GM19023 (cell line): Measurements from ENCODE around the gene SPHK2.
A peak's percentile ranks its signal among the peaks of the same experiment; 100 is the strongest.
"Not testable (repeated sequence)": the region's sequence is repeated elsewhere in the genome, so short reads cannot be mapped to it uniquely, and the experiment has no call there.

ENCODE experiments used
- ATAC-seq: cut with Tn5 transposase; IDR thresholded peaks from one replicate; pipeline ENCODE4 v1.9.1; 2021; ENCODE audit warnings: mild to moderate bottlenecking, moderate library complexity; ENCODE audit not compliant: unreplicated experiment

SPHK2 gene

DNA sequence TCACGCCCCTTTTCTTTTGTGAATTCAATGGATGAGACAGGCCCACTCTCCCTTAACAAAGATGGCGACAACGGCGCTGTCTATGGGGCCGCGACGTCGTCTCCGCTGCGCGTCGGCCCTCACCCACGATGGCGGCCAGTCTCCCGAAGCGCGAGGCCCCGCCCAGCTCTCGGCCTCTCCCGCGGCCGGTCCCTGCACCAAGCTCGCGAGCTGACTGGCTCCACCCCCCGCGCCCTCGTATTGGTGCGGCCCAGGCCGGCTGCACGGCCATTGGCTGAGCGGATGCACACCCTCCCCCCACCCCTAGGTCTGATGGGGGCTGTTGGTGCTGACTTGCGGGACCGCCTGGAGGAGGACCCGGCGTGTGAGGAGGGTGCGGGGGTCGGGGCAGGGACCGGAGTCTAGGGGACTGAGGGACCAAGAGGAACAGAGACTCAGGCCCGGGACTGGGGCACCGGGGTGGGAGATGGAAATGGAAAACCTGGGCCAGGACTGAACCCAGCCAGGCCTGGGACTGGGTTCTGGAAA lies 4.8 kb downstream of the SPHK2 start:
- peak; percentile 69 for ATAC-seq

DNA sequence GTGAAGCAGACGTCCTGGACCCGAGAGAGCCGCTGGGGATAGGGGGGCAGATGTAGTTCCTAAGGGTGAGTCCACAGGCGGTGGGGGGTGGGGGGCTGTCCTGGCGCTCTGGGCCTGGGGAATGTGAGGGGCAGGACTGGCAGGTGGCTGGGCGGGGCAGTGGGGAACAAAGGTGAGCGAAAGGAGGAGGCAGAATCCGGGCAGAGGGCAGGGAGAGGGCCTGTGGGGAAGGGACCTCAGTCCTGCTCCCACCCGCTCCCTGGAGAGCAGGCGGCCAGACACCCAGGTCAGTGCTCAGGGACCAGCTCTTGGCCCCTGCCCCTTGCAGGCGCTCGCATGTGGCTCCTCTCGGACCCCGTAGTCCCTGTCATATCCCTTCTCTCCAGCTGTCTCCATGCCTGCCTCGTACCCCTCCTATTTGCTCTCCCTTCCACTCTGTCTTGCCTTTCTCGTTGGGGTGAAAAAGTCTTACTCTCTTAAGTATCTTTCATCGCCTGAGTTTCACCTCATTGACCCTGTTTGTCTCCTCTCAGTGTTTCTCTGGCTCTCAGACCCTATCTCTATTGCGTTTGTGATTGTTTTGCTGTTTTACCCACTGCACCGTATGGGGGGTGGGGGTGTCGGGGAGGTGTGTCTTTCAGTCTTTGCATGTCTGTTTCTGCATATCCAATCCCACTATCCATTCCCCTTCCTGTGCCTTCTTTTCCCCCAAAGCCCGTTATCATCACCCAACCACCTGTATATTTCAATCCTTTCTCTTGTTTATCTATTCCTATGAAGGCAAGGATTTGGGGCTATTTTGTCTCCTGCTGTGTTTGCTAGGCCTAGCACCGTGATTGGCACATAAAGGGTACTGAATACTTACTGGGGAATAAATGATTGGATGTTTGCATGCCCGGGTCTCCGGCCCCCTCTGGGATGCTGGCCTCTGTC lies 5.8 kb downstream of the SPHK2 start:
- ATAC-seq = no peak

DNA sequence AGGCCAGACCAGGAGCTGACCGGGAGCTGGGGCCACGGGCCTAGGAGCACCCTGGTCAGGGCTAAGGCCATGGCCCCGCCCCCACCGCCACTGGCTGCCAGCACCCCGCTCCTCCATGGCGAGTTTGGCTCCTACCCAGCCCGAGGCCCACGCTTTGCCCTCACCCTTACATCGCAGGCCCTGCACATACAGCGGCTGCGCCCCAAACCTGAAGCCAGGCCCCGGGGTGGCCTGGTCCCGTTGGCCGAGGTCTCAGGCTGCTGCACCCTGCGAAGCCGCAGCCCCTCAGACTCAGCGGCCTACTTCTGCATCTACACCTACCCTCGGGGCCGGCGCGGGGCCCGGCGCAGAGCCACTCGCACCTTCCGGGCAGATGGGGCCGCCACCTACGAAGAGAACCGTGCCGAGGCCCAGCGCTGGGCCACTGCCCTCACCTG lies 6.6 kb downstream of the SPHK2 start:
- no peak for ATAC-seq

DNA sequence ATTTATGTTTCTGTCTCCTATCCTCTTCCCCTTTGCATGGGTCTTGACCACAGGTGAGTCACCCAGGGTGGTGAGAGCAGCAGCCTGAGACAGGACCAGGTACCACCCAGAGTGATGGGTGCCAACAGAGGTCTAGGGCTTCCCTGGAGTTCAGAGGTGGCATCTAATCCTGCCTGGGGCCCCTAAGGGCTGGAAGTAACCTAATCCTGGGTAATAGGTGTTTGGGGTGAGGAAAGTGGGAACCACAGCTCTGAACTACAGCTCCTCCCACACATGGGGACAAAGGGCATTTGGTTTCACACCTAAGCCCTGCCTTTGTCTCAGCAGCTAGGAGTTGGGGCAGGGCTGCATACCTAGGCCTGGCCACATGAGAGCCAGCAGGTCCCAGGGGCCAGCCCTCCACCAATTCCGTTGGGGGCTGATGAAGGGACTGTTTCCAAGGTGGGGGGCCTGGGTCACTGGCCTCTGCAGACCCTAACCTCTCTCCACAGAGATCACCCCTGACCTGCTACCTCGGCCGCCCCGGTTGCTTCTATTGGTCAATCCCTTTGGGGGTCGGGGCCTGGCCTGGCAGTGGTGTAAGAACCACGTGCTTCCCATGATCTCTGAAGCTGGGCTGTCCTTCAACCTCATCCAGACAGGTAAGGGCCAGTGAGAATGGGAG lies 8.0 kb downstream of the SPHK2 start:
- ATAC-seq = no peak

DNA sequence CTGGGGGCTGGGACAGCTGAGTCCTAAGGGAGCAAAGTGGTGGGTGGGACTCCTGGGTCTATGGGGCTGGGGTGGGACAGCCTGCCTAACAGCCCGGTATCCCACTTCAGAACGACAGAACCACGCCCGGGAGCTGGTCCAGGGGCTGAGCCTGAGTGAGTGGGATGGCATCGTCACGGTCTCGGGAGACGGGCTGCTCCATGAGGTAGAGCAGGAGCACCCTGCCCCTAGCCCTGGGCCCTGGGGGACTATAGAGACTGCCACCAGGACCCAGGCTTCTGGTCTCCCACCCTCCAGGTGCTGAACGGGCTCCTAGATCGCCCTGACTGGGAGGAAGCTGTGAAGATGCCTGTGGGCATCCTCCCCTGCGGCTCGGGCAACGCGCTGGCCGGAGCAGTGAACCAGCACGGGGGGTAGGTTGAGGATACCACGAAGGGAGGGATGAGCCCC lies 8.6 kb downstream of the SPHK2 start:
- no peak for ATAC-seq

DNA sequence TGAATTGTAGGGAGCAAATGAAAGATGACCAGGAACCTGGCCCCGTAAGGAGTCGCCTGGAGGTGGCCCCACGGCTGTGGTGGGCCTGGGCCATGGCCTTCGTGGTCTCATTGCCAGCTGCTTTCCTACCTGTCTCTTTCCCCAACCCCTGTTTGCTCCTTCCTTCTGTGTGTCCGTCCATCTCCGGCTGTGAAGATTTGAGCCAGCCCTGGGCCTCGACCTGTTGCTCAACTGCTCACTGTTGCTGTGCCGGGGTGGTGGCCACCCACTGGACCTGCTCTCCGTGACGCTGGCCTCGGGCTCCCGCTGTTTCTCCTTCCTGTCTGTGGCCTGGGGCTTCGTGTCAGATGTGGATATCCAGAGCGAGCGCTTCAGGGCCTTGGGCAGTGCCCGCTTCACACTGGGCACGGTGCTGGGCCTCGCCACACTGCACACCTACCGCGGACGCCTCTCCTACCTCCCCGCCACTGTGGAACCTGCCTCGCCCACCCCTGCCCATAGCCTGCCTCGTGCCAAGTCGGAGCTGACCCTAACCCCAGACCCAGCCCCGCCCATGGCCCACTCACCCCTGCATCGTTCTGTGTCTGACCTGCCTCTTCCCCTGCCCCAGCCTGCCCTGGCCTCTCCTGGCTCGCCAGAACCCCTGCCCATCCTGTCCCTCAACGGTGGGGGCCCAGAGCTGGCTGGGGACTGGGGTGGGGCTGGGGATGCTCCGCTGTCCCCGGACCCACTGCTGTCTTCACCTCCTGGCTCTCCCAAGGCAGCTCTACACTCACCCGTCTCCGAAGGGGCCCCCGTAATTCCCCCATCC lies 9.4 kb downstream of the SPHK2 start:
- no peak for ATAC-seq

DNA sequence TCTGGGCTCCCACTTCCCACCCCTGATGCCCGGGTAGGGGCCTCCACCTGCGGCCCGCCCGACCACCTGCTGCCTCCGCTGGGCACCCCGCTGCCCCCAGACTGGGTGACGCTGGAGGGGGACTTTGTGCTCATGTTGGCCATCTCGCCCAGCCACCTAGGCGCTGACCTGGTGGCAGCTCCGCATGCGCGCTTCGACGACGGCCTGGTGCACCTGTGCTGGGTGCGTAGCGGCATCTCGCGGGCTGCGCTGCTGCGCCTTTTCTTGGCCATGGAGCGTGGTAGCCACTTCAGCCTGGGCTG lies 9.9 kb downstream of the SPHK2 start:
- ATAC-seq = no peak

DNA sequence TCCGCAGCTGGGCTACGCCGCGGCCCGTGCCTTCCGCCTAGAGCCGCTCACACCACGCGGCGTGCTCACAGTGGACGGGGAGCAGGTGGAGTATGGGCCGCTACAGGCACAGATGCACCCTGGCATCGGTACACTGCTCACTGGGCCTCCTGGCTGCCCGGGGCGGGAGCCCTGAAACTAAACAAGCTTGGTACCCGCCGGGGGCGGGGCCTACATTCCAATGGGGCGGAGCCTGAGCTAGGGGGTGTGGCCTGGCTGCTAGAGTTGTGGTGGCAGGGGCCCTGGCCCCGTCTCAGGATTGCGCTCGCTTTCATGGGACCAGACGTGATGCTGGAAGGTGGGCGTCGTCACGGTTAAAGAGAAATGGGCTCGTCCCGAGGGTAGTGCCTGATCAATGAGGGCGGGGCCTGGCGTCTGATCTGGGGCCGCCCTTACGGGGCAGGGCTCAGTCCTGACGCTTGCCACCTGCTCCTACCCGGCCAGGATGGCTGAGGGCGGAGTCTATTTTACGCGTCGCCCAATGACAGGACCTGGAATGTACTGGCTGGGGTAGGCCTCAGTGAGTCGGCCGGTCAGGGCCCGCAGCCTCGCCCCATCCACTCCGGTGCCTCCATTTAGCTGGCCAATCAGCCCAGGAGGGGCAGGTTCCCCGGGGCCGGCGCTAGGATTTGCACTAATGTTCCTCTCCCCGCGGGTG lies 10.4 kb downstream of the SPHK2 start:
- no peak for ATAC-seq

DNA sequence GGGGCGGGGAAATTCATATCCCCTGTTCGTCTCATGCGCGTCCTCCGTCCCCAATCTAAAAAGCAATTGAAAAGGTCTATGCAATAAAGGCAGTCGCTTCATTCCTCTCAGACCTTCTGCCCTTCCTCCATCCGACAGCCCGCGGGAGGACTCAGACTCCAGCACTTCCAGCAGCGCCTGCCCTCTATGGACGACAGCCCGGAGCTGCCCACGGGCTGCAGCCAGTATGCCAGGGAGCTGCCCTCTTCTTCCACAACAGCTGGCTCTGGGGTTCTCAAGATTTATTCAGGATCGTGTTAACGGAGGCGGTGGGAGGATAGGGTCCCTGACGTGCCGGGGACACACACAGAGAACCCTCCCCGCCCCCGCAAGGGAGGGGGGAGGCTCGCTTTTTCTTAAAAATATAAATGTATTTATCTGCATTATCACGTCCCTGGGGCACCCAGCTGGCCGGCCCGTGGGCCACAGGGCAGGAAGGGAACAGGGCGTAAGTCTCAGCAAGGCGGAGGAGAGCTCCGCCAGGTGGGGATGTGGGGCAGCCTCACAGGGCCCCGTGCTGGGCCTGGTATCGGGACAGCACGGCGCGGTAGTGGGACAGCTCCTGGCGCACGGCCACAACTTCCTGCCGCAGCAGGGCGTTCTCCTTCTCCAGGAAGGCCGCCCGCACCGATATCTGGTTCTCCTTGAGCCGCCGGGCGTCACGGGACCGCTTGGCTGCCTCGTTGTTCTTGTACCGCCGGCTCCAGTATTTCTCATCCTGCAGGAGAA lies 11.2 kb downstream of the SPHK2 start:
- no peak for ATAC-seq

DNA sequence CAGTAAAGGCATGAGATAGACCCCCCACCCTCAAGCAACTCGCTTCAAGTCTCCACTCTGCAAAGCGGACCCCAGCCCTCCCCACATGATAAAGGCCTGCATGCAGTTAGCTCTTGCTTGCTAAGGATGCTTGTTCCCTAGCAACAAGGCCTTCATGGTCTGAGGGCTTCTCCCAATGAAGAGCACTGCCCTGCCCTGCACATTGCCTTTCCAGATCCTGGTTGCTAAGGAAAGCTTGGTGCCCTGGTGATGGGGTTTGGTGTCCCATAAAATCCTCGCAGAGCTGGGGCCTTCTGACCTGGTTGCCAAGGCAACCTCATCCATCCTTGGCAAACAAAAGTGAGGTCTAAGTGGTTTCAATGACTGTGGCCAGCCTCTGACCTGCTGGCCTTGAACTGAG lies 11.9 kb downstream of the SPHK2 start:
- no peak for ATAC-seq

DNA sequence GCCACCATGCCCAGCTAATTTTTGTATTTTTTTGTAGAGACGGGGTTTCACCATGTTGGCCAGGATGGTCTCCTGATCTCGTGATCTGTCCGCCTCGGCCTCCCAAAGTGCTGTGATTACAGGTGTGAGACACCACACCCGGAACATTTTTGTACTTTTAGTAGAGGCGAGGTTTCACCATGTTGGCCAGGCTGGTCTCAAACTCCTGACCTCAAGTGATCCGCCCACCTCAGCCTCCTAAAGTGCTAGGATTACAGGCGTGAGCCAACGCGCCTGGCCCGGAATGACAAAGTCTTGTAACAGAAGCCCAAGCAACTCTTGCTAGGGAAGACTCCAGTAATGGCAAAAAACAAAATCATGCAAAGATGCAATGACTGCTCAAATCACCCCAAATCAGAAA lies 13.0 kb downstream of the SPHK2 start:
- ATAC-seq = not testable (repeated sequence)

DNA sequence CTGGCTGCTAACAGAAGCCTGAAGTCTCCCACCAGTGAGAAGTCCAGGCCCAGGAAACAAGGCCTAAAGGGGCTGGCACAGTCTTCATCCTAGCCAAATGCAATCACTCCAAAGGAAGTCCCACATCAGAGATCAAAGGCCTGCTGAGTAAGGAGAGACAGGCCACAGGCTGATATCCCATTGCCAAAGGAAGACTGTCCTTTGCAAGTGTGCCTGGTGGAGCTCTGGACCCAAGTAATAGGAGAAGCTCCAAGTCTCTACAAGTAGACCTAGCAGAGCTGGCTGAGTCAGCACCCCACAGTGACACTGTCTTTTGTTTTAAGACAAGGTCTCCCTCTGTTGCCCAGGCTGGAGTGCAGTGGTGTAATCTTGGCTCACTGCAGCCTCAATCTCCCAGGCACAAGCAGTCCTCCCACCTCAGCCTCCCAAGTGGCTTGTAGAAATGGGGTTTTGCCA lies 13.4 kb downstream of the SPHK2 start:
- no peak for ATAC-seq

DNA sequence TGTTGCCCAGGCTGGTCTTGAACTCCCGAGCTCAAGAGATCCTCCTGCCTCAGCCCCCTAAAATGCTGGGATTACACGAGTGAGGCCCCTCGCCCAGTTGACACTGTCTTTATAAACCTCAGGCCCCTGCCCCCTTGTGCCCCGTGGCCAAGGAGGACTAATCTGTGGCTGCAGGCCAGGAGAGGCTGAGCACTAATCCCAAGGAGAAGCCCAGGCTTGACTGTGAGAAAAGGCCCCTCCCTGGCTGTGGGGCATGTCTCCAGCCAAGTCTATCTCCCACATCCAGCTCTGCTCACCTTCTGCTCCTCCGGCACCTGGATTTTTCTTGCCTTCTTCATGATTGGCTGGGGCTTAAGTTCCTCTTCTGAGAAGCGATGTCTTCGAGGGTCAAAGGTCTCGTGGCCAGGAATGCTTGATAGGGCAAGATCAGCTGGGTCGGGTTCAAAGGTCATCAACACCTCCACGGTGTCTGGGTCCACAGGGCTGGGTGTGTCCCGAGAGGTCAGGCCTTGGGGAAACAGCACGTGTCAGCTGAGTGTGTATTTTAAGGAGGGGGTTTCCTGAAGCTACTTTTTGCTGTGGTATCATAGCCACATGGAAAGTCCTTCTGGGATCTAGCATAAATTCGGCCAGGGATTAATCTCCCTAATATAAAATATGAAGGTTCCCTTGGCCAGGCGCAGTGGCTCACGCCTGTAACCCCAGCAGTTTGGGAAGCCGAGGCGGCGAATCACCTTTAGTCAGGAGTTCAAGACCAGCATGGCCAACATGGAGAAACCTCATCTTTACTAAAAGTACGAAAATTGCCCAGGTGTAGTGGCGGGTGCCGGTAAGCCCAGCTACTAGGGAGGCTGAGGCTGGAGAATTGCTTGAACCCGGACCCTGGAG lies 14.1 kb downstream of the SPHK2 start:
- ATAC-seq = no peak

DNA sequence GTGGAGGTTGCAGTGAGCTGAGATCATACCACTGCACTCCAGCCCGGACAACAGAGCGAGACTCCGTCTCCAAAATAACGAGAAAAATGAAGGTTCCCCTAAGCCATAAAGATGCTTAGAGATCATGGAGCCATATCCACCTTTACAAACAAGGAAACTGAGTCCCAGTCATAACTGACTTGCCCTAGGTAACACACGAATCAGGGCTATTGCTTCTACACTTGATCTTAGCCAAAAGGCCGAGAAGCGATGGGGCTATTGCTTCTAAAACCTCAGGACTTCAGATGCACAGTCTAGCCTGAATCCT lies 14.7 kb downstream of the SPHK2 start:
- no peak for ATAC-seq

DNA sequence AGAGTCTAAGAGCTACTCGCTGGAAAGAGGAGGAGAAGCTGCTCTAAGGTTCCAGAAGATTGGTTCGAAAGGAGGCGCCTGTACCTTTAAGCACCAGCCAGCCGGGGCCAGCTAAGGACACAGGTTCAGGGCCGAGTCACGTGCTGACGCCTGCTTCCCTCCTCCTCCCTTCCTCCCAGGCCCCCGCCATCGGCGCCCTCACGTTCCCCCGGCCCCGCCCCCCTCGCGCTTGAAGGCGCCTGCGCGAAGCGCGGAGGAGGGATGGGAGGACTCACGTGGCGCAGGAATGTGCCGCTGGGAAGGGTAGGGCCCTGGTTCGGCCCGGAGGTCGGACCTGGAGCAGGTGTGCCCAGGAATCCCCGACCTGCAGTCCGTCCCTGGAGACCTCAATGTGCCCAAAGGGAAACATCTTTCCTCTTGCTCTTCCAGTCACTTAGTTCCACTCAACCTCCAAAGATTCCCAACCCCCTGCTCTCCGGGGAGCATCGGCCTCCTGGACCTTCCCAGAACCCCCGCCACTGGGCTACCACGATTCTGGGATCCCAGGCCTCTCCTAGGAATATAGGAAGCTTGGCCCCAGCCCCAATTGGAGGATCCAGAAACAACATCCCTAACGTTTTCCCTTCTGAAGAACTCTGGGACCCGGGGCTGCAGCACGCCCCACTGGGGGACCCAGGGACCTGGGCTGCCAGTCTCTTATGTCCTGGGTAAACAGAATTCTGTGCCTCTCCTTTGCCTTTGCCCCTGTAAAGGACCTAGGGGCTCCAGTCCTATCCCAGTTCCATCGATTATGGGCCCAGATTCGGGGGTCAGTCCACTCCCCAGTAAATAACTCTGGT lies 15.3 kb downstream of the SPHK2 start:
- no peak for ATAC-seq

DNA sequence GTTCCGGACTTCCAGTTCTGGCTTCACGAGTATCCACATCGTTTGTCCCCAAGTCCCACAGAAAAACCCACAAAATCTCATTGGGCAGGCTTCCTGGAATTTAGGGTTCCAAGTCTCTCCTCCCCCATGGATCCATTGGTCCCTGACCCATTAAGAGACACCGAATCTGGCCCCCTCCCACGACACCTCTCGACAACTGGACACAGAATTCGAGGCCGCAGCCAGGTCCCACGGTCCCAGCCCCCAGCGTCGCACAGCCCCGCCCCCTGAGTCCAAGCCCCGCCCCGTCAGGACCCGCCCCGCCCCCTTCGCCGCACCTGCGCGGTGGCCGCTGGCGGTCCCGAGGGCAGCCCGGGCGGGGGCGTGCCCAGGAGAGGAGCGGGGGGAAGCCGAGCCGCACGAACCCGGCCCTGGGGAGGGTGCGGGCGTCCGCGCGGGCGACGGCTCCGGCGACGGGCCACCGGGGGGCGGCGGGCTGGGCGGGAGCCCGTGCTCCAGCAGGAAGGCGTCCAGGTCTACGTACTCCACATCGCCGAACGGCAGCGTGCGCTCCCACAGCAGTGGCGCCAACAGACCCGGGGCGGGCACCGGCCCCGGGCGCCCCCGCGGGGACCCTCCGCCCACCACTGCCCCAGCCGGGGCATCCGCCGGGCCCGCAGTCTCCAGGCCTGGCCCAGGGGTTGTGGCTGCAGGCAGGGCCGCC lies 16.1 kb downstream of the SPHK2 start:
- ATAC-seq = no peak
